GM12891 (cell line): ENCODE results near the gene ZNF620.

Experiments
- POLR2A ChIP-seq: IDR thresholded peaks from 2 replicates; pipeline ENCODE4 v1.6.1; 2011; ENCODE audit warnings: low read depth, low read length, control low read depth
- POLR2AphosphoS5 ChIP-seq: IDR thresholded peaks from 2 replicates; pipeline ENCODE4 v1.6.1; 2011; ENCODE audit warnings: low read depth, low read length, control low read depth
- POU2F2 ChIP-seq: IDR thresholded peaks from 2 replicates; pipeline ENCODE4 v1.6.1; 2011; ENCODE audit warnings: low read depth, mild to moderate bottlenecking, control low read depth, low read length, moderate library complexity
- TAF1 ChIP-seq: IDR thresholded peaks from 2 replicates; pipeline ENCODE4 v1.6.1; 2011; ENCODE audit warnings: low read depth, low read length, control low read depth

DNA sequence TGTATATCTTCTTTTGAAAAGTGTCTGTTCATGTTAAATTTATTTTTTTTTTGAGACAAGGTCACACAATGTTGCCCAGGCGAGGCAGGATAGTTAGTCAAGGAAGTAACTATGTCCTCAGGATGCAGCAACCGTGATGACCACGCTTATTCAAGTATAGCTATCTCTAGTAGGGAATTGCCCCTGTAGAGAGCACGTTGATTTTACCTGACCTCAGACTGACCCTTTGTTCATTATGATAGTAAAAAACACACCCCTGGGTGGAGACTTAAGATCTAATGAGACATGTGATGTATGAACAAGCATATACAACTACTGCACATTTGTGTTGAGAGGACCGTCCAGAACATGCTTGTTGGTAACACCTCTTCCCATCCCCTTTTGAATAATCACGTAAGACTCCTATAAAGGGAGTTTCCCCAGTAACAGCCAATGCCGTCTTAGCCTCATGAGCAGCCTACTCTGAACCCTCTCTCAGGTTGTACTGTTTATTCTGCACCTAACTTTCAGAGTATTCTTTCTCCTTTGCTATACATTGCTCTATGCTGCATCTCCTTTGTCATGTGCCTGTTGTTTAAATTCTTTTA is 51.8 kb downstream of the ZNF620 start:
- TF ChIP-seq POLR2A (no peak), POLR2AphosphoS5 (no peak), POU2F2 (no peak), TAF1 (no peak)
